GM21576 (cell line): ENCODE measurements around the gene ARFGAP2.
"Not testable (repeated sequence)": the region's sequence is repeated elsewhere in the genome, so short reads cannot be mapped to it uniquely, and the experiment has no call there.

Source experiments
- ATAC-seq: cut with Tn5 transposase; IDR thresholded peaks from one replicate; pipeline ENCODE4 v1.9.1; 2021; ENCODE audit warnings: mild to moderate bottlenecking, moderate library complexity; ENCODE audit not compliant: unreplicated experiment

Gene ARFGAP2

GRCh38 chr11:47176328-47177228 is at the start of gene ARFGAP2:
Gene ARFGAP2, minus strand, starts transcription at chr11:47176879. Its CDS starts 26 bp downstream, at chr11:47176853.
- ATAC-seq, result peak; percentile 85

GRCh38 chr11:47225552-47226400 is 49.1 kb upstream of the ARFGAP2 start:
- ATAC-seq, result peak; percentile 91

GRCh38 chr11:47222696-47223095 is 46.0 kb upstream of the ARFGAP2 start:
- ATAC-seq, result no peak

GRCh38 chr11:47220401-47220821 is 43.7 kb upstream of the ARFGAP2 start:
- ATAC-seq, result no peak

GRCh38 chr11:47216121-47216798 is 39.6 kb upstream of the ARFGAP2 start:
- no peak for ATAC-seq

GRCh38 chr11:47215366-47215910 is 38.8 kb upstream of the ARFGAP2 start:
- ATAC-seq, result no peak

- peak; percentile 58 for ATAC-seq
These were observed 37.4 kb upstream of the ARFGAP2 start for GRCh38 chr11:47213950-47214565.

GRCh38 chr11:47212938-47213337 is 36.3 kb upstream of the ARFGAP2 start:
- no peak for ATAC-seq

GRCh38 chr11:47208628-47209027 is 31.9 kb upstream of the ARFGAP2 start:
- no peak for ATAC-seq

- ATAC-seq, result not testable (repeated sequence)
These were observed 31.4 kb upstream of the ARFGAP2 start for GRCh38 chr11:47208008-47208552.

- ATAC-seq, result no peak
These were observed 30.8 kb upstream of the ARFGAP2 start for GRCh38 chr11:47207459-47207858.

GRCh38 chr11:47206577-47206976 is 29.9 kb upstream of the ARFGAP2 start:
- not testable (repeated sequence) for ATAC-seq

- no peak for ATAC-seq
These were observed 27.9 kb upstream of the ARFGAP2 start for GRCh38 chr11:47204637-47204989.

GRCh38 chr11:47202576-47202975 is 25.9 kb upstream of the ARFGAP2 start:
- no peak for ATAC-seq

- no peak for ATAC-seq
These were observed 24.3 kb upstream of the ARFGAP2 start for GRCh38 chr11:47201015-47201414.

GRCh38 chr11:47198161-47198560 is 21.5 kb upstream of the ARFGAP2 start:
- not testable (repeated sequence) for ATAC-seq

- ATAC-seq, result no peak
These were observed 15.4 kb upstream of the ARFGAP2 start for GRCh38 chr11:47192111-47192510.

GRCh38 chr11:47191137-47191536 is 14.5 kb upstream of the ARFGAP2 start:
- not testable (repeated sequence) for ATAC-seq

GRCh38 chr11:47189100-47189834 is 12.6 kb upstream of the ARFGAP2 start:
- ATAC-seq, result no peak
